ENCODE results near the gene RBMS1. TPM values are rescaled to one million over a fixed set of nuclear protein-coding genes. Genes with fewer than 3 reads are reported as not detected.
A peak's percentile ranks its signal among the peaks of the same experiment; 100 is the strongest.

RBMS1 gene
- total and polyA plus RNA-seq, 2 of the 13 experiments (the other 11 are each of a cell fraction or from before 2014, with no cell fraction given), result 55.5 to 110 TPM

DNA sequence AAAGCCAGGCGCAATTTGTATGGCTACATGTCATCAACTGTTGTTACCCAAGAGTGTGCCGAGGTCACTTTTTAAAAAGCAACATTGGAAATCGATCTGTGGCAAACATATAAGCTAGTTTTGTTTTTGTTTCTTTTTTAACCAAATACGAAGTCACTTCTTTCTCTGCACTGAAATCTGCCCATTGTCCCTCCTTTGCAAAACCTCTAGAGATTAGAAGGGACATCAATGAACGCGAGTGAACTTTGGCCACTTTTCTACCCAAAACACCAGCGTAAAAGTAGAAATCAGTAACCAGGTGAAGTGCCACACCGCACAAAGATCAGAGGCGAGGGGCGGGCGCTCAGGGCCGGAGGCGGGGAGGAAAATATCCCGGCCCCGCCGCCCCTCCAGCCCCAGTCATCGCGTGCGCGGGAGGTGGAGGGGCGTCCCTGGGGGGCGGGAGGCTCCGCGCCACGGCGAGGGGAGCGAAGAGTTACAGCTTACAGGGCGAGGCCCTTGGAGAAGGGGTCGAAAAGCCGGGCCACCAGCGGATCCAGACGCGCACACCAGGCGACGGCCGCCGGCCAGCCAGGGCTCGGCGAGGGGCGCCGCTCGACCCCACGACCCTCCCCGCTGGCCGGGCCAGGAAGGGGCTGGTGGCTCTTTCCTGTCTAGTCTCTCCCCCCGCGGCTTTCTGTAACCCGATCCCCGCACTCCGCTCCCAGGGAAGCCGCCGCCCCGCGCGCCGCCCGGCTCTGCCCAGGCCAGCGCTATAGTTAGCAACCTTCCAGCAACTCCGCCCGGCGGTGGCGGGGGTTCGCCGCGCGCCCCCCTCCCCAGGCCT lies 993 bp downstream of the RBMS1 start (continued):
- TF ChIP-seq, protein P1, sequence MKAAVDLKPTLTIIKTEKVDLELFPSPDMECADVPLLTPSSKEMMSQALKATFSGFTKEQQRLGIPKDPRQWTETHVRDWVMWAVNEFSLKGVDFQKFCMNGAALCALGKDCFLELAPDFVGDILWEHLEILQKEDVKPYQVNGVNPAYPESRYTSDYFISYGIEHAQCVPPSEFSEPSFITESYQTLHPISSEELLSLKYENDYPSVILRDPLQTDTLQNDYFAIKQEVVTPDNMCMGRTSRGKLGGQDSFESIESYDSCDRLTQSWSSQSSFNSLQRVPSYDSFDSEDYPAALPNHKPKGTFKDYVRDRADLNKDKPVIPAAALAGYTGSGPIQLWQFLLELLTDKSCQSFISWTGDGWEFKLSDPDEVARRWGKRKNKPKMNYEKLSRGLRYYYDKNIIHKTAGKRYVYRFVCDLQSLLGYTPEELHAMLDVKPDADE (CRISPR knock-in tag; IDR thresholded peaks at IDR 0.05), result no peak
- TF ChIP-seq ARNT (IDR thresholded peaks at IDR 0.05), result no peak
- TF ChIP-seq ELF1 (CRISPR knock-in tag; IDR thresholded peaks at IDR 0.05), result 0 out of 2 replicates have a peak, but pooled peaks have one; percentile 32
- TF ChIP-seq ZKSCAN8 (CRISPR knock-in tag; IDR thresholded peaks at IDR 0.05; ENCODE audit: borderline replicate concordance), result peak; percentile 81; the same call in 1 of the 2 replicates
- TF ChIP-seq, protein P2, sequence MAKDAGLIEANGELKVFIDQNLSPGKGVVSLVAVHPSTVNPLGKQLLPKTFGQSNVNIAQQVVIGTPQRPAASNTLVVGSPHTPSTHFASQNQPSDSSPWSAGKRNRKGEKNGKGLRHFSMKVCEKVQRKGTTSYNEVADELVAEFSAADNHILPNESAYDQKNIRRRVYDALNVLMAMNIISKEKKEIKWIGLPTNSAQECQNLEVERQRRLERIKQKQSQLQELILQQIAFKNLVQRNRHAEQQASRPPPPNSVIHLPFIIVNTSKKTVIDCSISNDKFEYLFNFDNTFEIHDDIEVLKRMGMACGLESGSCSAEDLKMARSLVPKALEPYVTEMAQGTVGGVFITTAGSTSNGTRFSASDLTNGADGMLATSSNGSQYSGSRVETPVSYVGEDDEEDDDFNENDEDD (CRISPR knock-in tag; IDR thresholded peaks at IDR 0.05; ENCODE audit: borderline replicate concordance), result peak; percentile 82; the same call in 1 of the 2 replicates
- TF ChIP-seq MED13 (CRISPR knock-in tag; IDR thresholded peaks at IDR 0.05), result peak; percentile 61; the same call in 1 of the 2 replicates
- TF ChIP-seq, protein P3, sequence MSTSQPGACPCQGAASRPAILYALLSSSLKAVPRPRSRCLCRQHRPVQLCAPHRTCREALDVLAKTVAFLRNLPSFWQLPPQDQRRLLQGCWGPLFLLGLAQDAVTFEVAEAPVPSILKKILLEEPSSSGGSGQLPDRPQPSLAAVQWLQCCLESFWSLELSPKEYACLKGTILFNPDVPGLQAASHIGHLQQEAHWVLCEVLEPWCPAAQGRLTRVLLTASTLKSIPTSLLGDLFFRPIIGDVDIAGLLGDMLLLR (CRISPR knock-in tag; IDR thresholded peaks at IDR 0.05), result no peak
- TF ChIP-seq NFKBIZ (CRISPR knock-in tag; IDR thresholded peaks at IDR 0.05), result peak; percentile 56
- TF ChIP-seq KAT7 (CRISPR knock-in tag; IDR thresholded peaks at IDR 0.05; ENCODE audit: borderline replicate concordance), result no peak; the same call in 1 of the 2 replicates
- TF ChIP-seq PAWR (CRISPR knock-in tag; IDR thresholded peaks at IDR 0.05; ENCODE audit: borderline replicate concordance), result no peak
- TF ChIP-seq, protein P4, sequence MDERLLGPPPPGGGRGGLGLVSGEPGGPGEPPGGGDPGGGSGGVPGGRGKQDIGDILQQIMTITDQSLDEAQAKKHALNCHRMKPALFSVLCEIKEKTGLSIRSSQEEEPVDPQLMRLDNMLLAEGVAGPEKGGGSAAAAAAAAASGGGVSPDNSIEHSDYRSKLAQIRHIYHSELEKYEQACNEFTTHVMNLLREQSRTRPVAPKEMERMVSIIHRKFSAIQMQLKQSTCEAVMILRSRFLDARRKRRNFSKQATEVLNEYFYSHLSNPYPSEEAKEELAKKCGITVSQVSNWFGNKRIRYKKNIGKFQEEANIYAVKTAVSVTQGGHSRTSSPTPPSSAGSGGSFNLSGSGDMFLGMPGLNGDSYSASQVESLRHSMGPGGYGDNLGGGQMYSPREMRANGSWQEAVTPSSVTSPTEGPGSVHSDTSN (CRISPR knock-in tag; IDR thresholded peaks at IDR 0.05), result no peak
- TF ChIP-seq, protein P5, sequence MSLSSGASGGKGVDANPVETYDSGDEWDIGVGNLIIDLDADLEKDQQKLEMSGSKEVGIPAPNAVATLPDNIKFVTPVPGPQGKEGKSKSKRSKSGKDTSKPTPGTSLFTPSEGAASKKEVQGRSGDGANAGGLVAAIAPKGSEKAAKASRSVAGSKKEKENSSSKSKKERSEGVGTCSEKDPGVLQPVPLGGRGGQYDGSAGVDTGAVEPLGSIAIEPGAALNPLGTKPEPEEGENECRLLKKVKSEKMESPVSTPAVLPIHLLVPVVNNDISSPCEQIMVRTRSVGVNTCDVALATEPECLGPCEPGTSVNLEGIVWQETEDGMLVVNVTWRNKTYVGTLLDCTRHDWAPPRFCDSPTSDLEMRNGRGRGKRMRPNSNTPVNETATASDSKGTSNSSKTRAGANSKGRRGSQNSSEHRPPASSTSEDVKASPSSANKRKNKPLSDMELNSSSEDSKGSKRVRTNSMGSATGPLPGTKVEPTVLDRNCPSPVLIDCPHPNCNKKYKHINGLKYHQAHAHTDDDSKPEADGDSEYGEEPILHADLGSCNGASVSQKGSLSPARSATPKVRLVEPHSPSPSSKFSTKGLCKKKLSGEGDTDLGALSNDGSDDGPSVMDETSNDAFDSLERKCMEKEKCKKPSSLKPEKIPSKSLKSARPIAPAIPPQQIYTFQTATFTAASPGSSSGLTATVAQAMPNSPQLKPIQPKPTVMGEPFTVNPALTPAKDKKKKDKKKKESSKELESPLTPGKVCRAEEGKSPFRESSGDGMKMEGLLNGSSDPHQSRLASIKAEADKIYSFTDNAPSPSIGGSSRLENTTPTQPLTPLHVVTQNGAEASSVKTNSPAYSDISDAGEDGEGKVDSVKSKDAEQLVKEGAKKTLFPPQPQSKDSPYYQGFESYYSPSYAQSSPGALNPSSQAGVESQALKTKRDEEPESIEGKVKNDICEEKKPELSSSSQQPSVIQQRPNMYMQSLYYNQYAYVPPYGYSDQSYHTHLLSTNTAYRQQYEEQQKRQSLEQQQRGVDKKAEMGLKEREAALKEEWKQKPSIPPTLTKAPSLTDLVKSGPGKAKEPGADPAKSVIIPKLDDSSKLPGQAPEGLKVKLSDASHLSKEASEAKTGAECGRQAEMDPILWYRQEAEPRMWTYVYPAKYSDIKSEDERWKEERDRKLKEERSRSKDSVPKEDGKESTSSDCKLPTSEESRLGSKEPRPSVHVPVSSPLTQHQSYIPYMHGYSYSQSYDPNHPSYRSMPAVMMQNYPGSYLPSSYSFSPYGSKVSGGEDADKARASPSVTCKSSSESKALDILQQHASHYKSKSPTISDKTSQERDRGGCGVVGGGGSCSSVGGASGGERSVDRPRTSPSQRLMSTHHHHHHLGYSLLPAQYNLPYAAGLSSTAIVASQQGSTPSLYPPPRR (CRISPR knock-in tag; IDR thresholded peaks at IDR 0.05; ENCODE audit: borderline replicate concordance), result peak; percentile 95
- TF ChIP-seq ESRRA (CRISPR knock-in tag; IDR thresholded peaks at IDR 0.05; ENCODE audit: low read depth), result no peak
- TF ChIP-seq ZNF788 (CRISPR knock-in tag; IDR thresholded peaks at IDR 0.05; ENCODE audit: borderline replicate concordance), result no peak; the same call in 1 of the 2 replicates
- TF ChIP-seq NCOA2 (CRISPR knock-in tag; IDR thresholded peaks at IDR 0.05), result peak; percentile 94
- peak; percentile 65; the same call in 1 of the 2 replicates for TF ChIP-seq ZNF232 (CRISPR knock-in tag; IDR thresholded peaks at IDR 0.05; ENCODE audit: borderline replicate concordance)
- TF ChIP-seq ZNF7 (CRISPR knock-in tag; IDR thresholded peaks at IDR 0.05), result peak; percentile 23; the same call in 1 of the 2 replicates
- TF ChIP-seq ZNF816 (CRISPR knock-in tag; IDR thresholded peaks at IDR 0.05; ENCODE audit: borderline replicate concordance), result no peak
- peak; percentile 87 for TF ChIP-seq CHD2 (IDR thresholded peaks at IDR 0.05; ENCODE audit: low read depth, low read length)
- TF ChIP-seq, protein P6, sequence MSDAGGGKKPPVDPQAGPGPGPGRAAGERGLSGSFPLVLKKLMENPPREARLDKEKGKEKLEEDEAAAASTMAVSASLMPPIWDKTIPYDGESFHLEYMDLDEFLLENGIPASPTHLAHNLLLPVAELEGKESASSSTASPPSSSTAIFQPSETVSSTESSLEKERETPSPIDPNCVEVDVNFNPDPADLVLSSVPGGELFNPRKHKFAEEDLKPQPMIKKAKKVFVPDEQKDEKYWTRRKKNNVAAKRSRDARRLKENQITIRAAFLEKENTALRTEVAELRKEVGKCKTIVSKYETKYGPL (CRISPR knock-in tag; IDR thresholded peaks at IDR 0.05), result peak; percentile 67

Measured in HepG2 (cell line).